Suppressor macrophage treated with lipopolysaccharide for 1 hour (primary cell): Measurements from ENCODE around the gene RNF141.

Experiments used
- DNase-seq, 3 donors: peaks; one replicate each; pipeline ENCODE4 v3.0.0-alpha.2; 2020 to 2022

Gene RNF141

DNA sequence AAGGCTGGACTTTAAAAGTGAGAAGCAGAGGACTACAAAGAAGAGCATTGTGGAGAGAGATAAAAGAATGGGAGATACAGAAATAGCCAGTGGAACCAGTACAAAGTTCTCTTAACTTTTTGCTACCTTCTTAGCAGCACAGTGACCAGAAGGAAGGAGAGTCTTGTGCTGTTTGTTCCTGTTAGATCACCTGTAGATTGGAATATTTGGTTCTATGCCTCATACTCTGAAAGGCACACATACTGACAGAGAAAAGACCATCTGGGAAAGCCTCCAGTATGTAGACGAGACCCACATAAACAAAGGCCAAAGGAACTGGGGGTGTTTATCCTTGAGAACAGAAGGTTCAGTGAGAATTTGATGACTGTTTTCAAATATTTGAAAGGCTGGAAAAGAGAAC lies 18.7 kb downstream of the RNF141 start:
- no peak for DNase-seq

DNA sequence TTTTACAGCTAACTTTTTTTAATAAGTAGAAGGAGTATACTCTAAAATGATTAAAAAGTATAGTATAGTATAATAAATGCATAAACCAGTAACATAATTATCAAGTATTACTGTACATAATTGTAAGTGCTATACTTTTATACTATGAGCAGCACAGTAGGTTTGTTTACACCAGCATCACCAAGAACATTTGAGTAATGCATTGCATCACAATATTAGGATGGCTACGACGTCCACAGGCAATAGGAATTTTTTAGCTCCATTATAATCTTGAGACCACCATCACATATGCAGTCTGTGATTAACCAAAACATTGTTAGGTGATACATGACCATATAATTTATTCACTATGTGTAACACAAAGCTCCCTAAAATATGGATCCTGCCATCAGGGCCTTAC lies 20.4 kb downstream of the RNF141 start:
- DNase-seq = no peak

DNA sequence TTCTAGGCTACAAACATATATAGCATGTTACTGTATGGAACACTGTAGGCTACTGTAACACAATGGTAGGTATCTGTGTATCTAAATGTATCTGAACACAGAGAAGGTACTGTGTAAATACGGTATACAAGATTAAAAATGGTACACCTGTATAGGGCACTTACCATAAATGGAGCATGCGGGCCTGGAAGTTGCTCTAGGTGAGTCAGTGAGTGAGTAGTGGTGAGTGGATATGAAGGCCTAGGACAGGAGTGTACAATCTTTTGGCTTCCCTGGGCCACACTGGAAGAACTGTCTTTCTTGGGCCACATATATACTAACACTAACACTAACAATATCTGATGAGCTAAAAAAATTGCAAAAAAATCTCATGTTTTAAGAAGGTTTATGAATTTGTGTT lies 21.4 kb downstream of the RNF141 start:
- DNase-seq = no peak

DNA sequence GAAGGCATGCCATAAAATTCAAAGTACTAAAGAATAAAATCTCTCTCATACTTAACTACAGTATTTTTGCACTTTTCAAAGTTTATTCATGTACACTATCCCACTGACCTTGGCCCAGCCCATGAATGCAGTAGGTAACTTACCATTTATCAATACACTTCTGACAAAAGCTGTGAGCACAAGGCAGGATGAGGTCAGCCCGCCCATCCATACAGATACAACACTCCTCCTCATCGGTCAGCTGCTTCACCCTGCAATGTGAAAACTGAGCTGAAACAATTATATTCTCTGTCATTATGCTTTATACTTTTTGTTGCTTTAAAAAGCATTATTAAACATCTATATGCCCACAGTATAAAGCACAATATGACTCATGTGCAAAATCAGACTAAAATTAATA lies 22.1 kb downstream of the RNF141 start:
- DNase-seq = peak in 1 of 3 donors; percentile 35

DNA sequence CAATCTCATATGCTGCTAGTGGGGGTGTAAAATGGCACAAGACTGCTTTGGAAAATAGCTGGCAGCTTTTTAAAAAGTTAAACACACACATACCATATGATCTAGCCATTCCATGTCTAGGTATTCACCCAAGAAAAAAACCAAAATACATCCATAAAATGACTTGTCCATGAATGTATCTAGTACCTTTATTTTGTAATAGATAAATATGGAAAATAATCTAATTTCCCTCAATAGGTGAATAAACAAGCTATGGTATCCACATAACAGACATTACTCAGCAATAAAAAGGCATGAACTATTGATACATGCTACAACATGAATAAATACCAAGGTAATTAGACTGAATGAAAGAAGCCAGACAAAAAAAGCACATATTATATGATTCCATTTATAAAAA lies 22.9 kb downstream of the RNF141 start:
- DNase-seq = no peak

DNA sequence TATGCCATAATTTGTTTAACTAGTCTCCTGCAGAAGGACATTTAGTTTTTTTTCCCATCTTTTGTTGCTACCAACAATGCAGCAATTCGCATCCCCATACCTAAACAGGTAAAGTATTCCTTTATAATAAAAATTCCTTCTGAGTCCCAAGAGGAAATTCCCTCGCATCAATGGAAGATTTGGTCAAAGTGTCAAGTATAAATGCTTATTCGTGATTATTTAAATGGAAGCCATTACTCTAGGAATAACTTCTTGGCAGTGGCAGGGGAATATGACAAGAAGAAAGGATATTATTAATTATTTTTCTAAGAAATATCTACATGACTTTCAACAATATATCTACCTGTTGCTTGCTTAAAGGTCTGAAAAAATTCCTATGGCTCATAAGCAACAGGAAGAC lies 25.6 kb downstream of the RNF141 start:
- DNase-seq = no peak

DNA sequence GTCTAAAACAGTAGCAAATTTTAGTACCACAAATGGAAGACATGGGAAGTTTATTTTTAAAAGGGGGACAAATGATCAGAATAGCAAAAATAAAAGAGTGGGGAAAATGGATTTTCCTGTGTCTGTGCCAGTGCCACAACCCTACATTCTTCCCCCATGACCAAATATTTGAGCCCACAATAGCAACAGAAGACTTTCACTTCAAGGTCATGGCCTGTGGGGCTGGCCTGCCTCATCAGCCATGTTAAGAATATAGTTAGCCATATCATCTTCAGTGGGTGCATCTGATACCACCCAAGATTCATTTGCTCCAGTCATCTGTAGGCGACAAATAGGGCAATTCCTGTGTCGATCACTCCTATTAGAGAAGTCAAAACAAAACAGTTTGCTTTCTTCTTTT lies 26.3 kb downstream of the RNF141 start:
- no peak for DNase-seq

DNA sequence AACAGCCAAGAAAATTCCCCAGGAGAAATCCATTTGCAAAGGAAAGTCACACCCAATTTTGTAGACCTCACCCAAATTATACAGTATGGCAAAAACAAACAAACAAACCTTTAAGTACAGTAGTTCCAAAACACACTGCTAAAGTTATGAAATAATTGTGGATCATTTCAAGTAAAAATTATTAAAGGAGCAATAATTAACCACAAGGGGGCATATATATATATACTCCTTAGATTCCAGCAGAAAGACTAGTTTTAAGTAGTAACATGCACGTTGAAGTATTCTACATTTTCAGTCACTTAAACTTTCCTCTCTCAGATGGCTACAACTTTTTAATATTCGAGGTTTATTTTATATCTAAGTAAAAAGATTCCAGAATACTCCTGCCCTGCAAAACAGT lies 26.8 kb downstream of the RNF141 start:
- peak in 2 of 3 donors; percentile 52 to 55 for DNase-seq

DNA sequence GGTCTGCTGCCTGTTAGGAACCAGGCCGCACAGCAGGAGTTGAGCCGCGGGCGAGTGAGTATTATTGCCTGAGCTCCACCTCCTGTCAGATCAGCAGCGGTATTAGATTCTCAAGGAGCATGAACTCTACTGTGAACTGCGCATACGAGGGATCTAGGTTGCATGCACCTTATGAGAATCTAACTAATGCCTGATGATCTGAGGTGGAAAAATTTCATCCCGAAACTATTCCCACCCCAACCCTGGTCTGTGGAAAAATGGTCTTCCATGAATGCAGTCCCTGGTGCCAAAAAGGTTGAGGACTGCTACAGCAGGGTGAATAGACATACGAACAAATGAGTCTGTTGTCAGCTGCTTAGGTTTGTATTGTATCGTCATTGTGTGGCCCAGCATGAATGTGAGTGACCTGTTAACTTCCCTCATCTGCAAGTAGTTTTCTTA lies 29.8 kb downstream of the RNF141 start:
- DNase-seq = no peak

DNA sequence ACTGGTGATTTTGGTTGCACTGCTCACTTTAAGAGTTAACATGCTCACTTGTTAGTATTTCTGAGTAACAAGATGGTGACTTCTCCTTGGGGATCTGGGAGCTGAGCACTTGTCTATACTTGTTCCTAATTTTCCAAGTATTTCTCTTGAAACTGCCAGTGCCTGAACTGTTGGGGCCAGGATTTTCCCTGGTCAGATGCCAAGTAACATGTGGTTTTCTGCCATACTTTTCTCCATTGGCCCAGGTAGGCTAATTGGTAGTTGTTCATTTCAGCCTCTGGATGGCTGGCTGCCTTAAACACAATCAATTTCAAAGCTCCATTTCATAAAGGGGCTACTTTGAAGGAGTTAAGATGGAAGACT lies 35.0 kb downstream of the RNF141 start:
- no peak for DNase-seq

DNA sequence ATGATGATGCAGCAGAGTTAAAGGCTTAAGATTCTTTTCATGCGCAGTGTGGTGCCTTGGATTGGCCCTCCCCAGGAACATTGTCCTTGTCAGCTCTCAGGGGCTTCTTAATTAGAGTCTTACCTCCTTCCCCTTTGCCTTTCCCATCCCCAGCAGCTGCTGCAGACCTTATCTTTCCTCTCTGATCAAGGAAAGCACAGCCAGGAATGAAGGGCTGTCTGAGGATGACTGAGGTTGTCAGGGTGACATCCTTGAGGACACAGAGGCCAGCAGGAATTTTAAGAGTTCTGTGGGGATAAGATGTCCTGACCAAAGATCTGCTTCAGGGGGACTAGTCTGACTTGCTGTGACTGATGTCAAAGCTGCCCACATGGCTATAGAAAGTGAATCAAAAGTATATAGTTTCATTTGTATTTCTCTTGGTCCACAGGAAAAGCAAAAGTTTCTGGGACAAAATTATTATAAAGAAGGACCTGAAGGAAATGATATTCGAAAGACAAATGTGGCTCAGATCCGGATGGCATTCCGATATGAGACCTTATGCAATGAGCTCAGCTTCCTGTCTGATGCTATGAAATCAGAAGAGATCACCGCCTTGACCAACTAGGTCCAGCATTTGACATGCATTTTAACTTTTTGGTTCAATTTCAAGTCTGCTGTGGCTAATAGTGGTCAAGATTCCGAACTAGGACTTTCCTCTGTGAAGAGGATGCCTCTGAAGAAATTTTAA lies 35.5 kb downstream of the RNF141 start:
- DNase-seq = no peak

DNA sequence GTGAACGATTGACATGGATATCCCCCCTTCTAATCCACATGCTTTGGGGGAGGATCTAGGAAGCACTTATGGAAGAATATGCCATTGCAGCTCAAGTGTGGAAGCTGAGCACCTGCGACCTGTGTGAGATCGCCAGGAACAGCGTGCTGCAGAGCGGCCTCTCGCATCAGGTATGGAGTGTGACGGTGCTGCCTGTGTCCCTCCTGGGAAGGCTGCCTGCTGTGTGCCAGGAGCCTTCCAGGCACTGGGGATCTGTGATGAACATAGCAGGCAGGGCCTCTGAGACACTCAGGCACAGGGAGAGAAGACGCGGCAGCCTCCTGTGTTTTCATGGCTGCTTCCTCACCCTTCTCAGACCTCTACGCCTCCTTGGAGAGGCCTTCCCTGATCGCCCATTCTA lies 36.5 kb downstream of the RNF141 start:
- no peak for DNase-seq

DNA sequence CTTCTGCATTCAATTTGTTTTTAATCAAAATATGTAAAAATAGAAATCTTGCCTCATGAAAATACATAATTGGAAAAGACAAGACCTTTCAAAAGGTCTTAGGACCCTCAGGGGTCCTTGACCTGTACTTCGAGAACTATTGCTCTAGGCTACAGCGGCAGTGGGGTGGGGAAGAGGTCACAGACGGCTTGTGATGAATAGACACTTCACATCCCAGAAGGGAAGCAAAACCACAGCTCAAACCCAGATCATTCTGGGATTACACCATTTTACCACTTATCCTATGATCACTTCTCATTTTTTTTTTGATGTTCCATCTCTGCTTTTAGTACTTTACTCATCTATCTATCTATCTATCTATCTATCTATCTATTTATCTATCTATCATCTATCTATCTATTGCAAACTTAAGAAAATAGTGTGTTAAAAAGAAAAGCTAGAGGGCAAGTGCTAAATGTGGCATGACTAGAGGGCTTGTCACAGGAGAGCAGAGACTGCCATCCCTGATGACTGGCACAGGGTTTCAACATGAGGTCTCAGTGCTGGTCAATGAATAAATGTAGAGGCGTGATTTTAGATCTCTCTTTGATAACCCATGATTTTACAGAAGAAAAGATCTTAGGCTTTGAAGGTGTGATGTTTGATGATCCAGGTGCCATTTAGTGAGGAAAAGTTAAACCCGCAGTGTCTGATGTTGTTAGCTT lies 37.1 kb downstream of the RNF141 start:
- DNase-seq = peak; percentile 62 to 77 (median 69)

DNA sequence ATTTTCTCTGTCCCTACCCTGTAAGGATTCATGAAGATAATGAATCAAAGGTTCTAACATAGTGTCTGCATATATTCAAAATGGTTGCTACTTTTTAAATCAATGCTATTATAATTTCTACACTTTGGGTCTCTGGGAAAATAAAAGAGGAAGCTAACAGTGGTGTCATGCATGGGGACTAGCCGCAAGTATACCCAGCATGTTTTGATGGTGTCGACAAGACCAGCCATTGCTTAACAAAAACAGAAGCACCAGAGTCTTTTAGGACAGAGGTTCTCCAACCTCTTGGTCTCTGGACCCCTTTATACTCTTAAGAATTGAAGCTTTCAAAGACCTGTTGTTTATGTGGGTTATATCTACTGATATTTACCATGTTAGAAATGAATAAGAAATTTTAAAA lies 37.8 kb downstream of the RNF141 start:
- DNase-seq = peak; percentile 72 to 87 (median 86)

DNA sequence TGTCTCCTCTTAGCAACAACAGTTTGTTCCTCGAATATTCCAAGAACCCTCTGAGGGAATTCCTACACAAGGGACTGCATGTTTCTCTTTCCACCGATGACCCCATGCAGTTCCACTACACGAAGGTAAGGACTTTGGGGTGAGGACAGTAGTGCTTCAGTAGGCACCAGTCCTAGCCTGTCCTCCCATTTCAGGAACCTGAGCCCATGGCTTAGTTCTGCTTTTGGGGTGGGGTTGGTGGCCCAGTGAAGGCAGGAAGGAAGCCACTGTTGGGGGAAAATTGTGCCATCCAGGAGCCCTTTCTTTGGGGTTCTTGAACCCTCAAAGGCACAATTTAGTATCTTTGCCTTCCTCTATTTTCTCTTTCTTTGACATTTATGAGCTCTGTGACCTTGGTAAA lies 38.2 kb downstream of the RNF141 start:
- DNase-seq = peak; percentile 40 to 51 (median 44)

DNA sequence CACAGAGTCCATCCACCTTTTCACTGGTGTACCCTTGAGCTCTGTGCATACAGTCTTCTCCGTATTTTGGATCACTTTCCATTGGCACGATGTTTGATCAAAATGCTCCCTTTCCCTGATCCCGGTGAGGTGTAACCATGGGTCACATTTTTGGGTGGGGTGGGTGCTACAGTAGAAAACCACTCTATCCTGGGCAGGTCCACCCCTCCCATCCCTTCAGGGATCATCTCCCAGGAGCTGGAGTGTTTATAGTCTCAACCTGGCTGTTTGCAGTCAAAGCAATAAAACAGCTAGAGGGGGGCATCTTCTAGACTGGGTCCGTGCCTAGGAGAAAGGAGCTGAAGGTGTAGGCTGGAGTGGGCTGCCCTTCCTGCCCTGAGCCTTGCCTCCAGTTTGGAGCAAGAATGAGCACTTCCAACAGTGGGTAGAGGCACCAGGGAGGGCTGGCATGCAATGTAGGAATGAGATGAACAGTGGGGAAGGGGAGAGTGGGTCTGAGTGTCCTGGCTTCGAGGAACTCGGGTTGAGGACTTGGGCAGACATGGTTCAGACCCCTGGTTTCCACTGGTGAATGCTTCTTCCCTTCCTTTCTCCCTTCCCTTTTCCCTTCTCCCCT lies 38.8 kb downstream of the RNF141 start:
- no peak for DNase-seq

DNA sequence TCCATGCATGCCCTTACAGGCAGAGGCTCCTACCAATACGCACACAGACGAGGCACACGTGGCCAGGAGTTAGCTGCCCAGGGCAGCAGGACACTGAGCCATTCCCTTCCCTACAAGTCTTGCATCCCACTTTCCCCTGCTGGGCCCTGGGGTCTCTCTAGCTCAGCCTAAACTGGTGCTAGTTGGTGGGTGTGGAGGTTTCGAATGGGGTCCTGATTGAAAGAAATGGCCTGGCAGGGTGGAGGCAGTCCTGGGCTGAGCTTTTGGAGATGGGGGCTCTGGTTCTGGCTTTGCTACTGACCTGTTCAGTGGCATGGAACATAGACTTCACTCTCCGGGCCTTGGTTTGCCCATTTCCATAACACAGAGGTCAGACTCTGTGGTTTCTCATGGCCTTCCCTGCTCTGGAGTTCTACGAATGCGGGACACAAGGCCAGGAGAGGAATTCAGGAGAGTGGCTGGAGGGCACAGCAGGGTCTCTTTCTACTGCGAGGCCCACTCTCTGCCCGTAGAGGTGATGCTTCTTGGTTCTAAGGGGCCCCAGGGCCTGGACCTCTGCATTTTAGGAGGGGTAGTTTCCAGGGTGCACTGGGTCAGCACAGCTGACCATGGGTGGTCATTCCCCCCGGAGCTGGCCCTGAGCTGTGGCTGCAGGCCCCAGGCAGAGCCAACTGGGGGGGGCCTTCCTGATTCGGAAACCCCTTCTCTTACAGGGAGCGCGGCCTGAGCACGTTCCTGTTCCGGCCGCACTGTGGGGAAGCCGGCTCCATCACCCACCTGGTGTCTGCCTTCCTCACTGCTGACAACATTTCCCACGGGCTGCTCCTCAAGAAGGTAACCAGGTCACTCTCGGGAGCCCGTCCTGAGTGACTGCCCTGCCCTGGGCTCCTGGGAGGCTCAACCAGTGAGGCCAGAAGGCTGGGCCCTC lies 40.0 kb downstream of the RNF141 start:
- no peak for DNase-seq

DNA sequence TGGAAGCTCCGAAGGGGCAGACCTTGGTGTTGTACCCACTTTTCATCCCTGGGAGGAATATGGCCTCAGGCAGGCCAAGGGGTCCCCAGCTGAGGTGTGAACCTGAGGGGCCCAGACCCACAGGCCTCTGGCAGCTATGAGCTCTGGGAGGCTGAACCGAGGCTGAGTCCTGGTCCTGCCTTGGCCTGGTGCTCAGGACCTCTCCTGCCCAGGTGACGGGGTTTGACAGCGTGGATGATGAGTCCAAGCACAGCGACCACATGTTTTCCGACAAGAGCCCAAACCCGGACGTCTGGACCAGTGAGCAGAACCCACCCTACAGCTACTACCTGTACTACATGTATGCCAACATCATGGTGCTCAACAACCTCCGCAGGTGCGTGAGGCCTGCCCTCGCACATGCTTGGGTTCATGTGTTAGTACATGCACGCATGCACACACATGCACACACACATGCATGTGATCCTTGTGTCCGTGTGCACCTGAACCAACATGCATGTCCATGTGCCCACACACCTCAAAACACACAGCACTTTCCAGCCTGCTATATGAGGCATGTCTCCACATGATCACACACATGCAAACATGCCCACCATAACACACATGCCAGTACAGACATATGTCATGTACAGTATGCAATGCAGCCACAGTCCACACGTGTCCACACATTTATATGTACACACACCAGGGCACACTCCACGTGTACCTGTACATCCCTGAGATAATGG lies 40.9 kb downstream of the RNF141 start:
- DNase-seq = no peak

DNA sequence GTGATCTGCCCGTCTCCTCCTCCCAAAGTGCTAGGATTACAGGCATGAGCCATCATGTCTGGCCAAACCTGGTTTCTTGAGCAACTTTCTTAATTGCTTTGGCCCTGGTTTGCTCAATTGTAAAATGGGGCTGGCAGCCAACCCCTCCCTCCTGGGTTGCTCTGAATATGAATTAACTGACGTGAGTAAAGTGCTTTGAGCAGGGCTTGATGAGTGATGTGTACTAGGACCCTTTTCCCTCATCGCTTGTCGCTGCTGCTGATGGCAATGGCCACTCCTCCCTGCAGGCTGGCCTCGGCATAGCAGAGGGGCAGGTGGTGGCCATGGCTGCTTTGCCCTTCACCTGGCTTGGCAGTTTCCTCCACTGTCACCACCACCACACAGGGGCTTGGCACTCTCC lies 41.5 kb downstream of the RNF141 start:
- DNase-seq = no peak

DNA sequence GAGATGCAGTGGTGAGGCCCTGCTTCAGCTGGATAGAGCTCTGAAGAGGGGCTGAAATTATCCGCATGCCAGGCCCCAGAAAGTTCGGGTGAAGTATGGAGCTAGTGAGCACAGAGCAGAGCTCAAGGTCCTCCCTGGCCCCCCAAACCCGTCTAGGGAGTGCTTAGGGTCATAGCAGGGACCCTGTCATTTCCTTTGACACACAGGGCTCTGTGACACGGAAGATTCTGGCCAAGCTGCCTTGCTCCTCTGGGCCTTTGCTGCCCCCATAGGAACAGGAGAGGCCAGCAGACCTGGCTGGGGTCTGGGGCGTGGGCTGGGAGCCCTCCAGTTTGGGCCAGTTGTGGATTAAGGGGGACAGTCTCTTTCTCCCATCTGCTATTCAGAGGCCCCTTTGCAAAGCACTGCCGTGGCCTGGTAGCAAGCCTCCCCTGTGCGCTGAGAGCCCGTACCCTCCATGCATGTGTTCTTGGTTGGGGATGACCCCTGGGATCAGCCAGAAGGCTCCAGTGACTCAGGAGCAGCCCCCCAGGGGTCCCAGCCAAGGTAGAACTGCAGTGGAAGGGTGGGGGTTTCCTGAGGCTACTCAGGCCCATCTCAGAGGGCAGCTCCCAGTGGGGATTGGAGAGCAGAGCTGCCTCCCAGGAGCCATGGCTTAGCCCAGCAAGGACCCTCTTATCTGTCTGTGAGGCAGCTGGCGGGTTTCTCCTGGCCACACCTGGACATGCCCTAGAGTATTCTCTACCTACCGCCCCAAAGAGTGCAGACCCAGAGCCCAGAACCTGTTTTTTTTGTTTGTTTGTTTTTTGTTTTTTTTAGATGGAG lies 42.3 kb downstream of the RNF141 start:
- DNase-seq = no peak

DNA sequence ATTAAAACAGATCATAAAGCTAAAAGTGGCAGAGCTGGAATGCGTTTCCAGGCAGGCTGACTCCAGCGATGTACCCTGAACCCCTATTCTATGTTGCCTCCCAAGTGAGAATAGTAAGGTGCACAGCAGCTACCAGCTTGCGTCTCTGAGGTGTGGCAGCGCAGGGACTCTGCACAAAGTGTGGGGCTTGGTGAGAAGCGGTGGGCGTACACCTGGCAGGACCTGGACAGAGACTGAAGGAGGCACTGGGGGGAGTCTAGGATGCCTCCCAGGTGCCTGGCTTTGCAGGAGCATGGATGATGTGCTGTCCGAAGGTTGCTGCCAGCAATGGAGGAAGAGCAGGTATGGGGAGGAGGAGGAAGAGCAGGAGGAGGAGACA lies 43.0 kb downstream of the RNF141 start:
- DNase-seq = no peak
